Fibroblast of lung (primary cell): Measurements from ENCODE around the gene RUNX2.

Source experiments
- CTCF ChIP-seq, 2 donors: IDR thresholded peaks in 1 of 2; conservative IDR thresholded peaks in 1 of 2; 1 replicate in 1 of 2; 2 replicates in 1 of 2; pipeline ENCODE4 v1.5.1; 2011 to 2012; ENCODE audit warnings: low read length in 2 of 2, control low read depth in 1 of 2, inconsistent platforms in 1 of 2, low read depth in 1 of 2, mild to moderate bottlenecking in 1 of 2
- EZH2 ChIP-seq: IDR thresholded peaks from 2 replicates; pipeline ENCODE4 v1.5.1; 2012; ENCODE audit warnings: low read length, control low read depth, mild to moderate bottlenecking; ENCODE audit errors: missing control alignments

DNA sequence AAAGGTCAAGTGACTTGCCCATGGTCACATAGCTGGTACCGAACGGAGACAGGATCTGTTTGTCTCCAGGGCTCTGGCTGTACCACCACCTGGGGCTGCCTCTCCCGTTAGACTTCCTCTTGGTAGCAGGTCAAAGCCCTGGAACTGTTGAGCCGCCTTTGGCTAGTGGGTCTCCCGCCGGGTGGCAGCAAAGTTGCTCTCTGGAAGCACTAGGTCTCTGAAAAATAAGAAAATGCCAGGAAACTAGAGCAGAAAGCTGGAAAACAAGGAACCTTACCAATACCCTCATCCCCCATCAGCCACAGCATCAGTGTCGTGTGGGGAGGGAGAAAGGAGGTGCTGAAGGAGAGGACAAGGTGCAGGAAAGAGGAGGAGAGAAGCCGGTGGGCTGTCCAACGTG lies 340.6 kb downstream of the RUNX2 start:
- TF ChIP-seq CTCF (conservative IDR thresholded peaks at IDR 0.05 in 1 of 2, IDR thresholded peaks at IDR 0.05 in 1 of 2; ENCODE audit: low read depth in 1 of 2, low read length in 2 of 2) (no peak), EZH2 (no peak)
